H9 (cell line): ENCODE data around the gene DDX20. TPM values are rescaled to one million over a fixed set of nuclear protein-coding genes. Genes with fewer than 3 reads are reported as not detected.

ENCODE experiments used
- DNase-seq: peaks from one replicate; pipeline ENCODE4 v3.0.0-alpha.2; 2017
- H2AFZ ChIP-seq: one replicate; pipeline ENCODE4 v1.6.1; 2013; ENCODE audit warnings: mild to moderate bottlenecking, low read length, control low read depth, moderate library complexity
- H2AK5ac ChIP-seq: 2 replicates; pipeline ENCODE4 v1.6.1; 2013; ENCODE audit warnings: low read length, control low read depth, mixed read lengths; ENCODE audit not compliant: insufficient read length
- H2BK120ac ChIP-seq: one replicate; pipeline ENCODE4 v1.6.1; 2013; ENCODE audit warnings: low read depth, mild to moderate bottlenecking, low read length, control low read depth, inconsistent platforms; ENCODE audit not compliant: poor library complexity, severe bottlenecking
- H2BK12ac ChIP-seq: 2 replicates; pipeline ENCODE4 v1.6.1; 2013; ENCODE audit warnings: low read length, control low read depth, mixed read lengths, low read depth; ENCODE audit not compliant: insufficient read length
- H2BK15ac ChIP-seq: 2 replicates; pipeline ENCODE4 v1.6.1; 2013; ENCODE audit warnings: low read depth, low read length, control low read depth
- H2BK20ac ChIP-seq: one replicate; pipeline ENCODE4 v1.6.1; 2013; ENCODE audit warnings: low read depth, mild to moderate bottlenecking, low read length, control low read depth, inconsistent platforms; ENCODE audit not compliant: poor library complexity, severe bottlenecking
- H2BK5ac ChIP-seq: 2 replicates; pipeline ENCODE4 v1.6.1; 2013; ENCODE audit warnings: low read length, control low read depth, mixed read lengths; ENCODE audit not compliant: insufficient read length
- H3K14ac ChIP-seq: 2 replicates; pipeline ENCODE4 v1.6.1; 2013; ENCODE audit warnings: low read length, control low read depth; ENCODE audit not compliant: insufficient read depth
- H3K18ac ChIP-seq: 2 replicates; pipeline ENCODE4 v1.6.1; 2013; ENCODE audit warnings: low read depth, mild to moderate bottlenecking, mixed read lengths, low read length, control low read depth; ENCODE audit not compliant: insufficient read length
- H3K23ac ChIP-seq: 2 replicates; pipeline ENCODE4 v1.6.1; 2013; ENCODE audit warnings: low read length, control low read depth, mixed read lengths, low read depth; ENCODE audit not compliant: insufficient read length
- H3K23me2 ChIP-seq: 2 replicates; pipeline ENCODE4 v1.6.1; 2013; ENCODE audit warnings: low read depth, mild to moderate bottlenecking, mixed read lengths, low read length, control low read depth; ENCODE audit not compliant: insufficient read length, poor library complexity, severe bottlenecking
- H3K27ac ChIP-seq: 2 replicates; pipeline ENCODE4 v1.5.1; 2013; ENCODE audit warnings: low read length, control low read depth, mixed read lengths, low read depth; ENCODE audit not compliant: insufficient read length
- H3K27me3 ChIP-seq: 2 replicates; pipeline ENCODE4 v1.6.1; 2013; ENCODE audit warnings: low read length, control low read depth, inconsistent platforms; ENCODE audit not compliant: insufficient read depth
- H3K4ac ChIP-seq: 2 replicates; pipeline ENCODE4 v1.6.1; 2013; ENCODE audit warnings: low read depth, mild to moderate bottlenecking, control low read depth, inconsistent platforms, low read length, moderate library complexity
- H3K4me1 ChIP-seq: 2 replicates; pipeline ENCODE4 v1.6.1; 2013; ENCODE audit warnings: low read length, control low read depth, inconsistent platforms; ENCODE audit not compliant: insufficient read depth
- H3K4me2 ChIP-seq: 2 replicates; pipeline ENCODE4 v1.6.1; 2013; ENCODE audit warnings: low read length, control low read depth, mixed read lengths; ENCODE audit not compliant: insufficient read length, insufficient read depth
- H3K56ac ChIP-seq: 2 replicates; pipeline ENCODE4 v1.6.1; 2013; ENCODE audit warnings: low read depth, mild to moderate bottlenecking, mixed read lengths, low read length, control low read depth; ENCODE audit not compliant: insufficient read length
- H3K79me1 ChIP-seq: 2 replicates; pipeline ENCODE4 v1.6.1; 2013; ENCODE audit warnings: low read depth, mild to moderate bottlenecking, moderate library complexity, low read length, control low read depth, inconsistent platforms; ENCODE audit not compliant: insufficient read depth, poor library complexity, severe bottlenecking
- H3K79me2 ChIP-seq: 2 replicates; pipeline ENCODE4 v1.6.1; 2013; ENCODE audit warnings: low read length, control low read depth, inconsistent platforms; ENCODE audit not compliant: insufficient read depth
- H3K9ac ChIP-seq: 2 replicates; pipeline ENCODE4 v1.6.1; 2013; ENCODE audit warnings: low read length, control low read depth, mixed read lengths; ENCODE audit not compliant: insufficient read length; ENCODE audit errors: extremely low read depth
- H3K9me3 ChIP-seq: one replicate; pipeline ENCODE4 v1.6.1; 2013; ENCODE audit warnings: low read depth, low read length, inconsistent platforms; ENCODE audit not compliant: control insufficient read depth
- H3T11ph ChIP-seq: one replicate; pipeline ENCODE4 v1.6.1; 2013; ENCODE audit warnings: mild to moderate bottlenecking, low read length, control low read depth, inconsistent platforms
- H4K20me1 ChIP-seq: one replicate; pipeline ENCODE4 v1.6.1; 2013; ENCODE audit not compliant: control insufficient read depth, insufficient read length, insufficient read depth
- H4K5ac ChIP-seq: 2 replicates; pipeline ENCODE4 v1.6.1; 2013; ENCODE audit warnings: low read depth, mild to moderate bottlenecking, mixed read lengths, low read length, control low read depth; ENCODE audit not compliant: insufficient read length
- H4K8ac ChIP-seq: replicated peaks from 2 replicates; pipeline ENCODE4 v1.6.1; 2013; ENCODE audit warnings: low read length, control low read depth, mixed read lengths, low read depth; ENCODE audit not compliant: insufficient read length
- H4K91ac ChIP-seq: 2 replicates; pipeline ENCODE4 v1.6.1; 2013; ENCODE audit warnings: low read depth, mild to moderate bottlenecking, moderate library complexity, mixed read lengths, low read length, control low read depth; ENCODE audit not compliant: insufficient read length
- H3K27ac Mint-ChIP-seq, 3 experiments: 2 replicates in 2 of 3; 3 replicates in 1 of 3; pipeline ENCODE4 v1.8.0; 2020 to 2021; ENCODE audit warnings: mixed read lengths in 3 of 3, mild to moderate bottlenecking in 1 of 3, moderate library complexity in 1 of 3
- H3K27me3 Mint-ChIP-seq: 2 replicates; pipeline ENCODE4 v1.8.0; 2021; ENCODE audit warnings: low read depth, mild to moderate bottlenecking, moderate library complexity, mixed read lengths
- H3K36me3 Mint-ChIP-seq, 3 experiments: 2 replicates in 2 of 3; 3 replicates in 1 of 3; pipeline ENCODE4 v1.8.0; 2020 to 2021; ENCODE audit warnings: low read depth in 3 of 3, mixed read lengths in 3 of 3; ENCODE audit not compliant: insufficient read depth in 1 of 3
- H3K4me1 Mint-ChIP-seq, 2 experiments: 2 replicates each; pipeline ENCODE4 v1.8.0; 2020; ENCODE audit warnings: mixed read lengths in 2 of 2
- H3K4me3 Mint-ChIP-seq, 2 experiments: 2 replicates in 1 of 2; 3 replicates in 1 of 2; pipeline ENCODE4 v1.8.0; 2020 to 2021; ENCODE audit warnings: mild to moderate bottlenecking in 2 of 2, mixed read lengths in 2 of 2, moderate library complexity in 1 of 2
- H3K9me3 Mint-ChIP-seq, 2 experiments: 2 replicates in 1 of 2; 3 replicates in 1 of 2; pipeline ENCODE4 v1.8.0; 2020; ENCODE audit warnings: mild to moderate bottlenecking in 2 of 2, mixed read lengths in 2 of 2, moderate library complexity in 1 of 2
- CTCF ChIP-seq: fragments of 200-600 bp; sonication (generic); conservative IDR thresholded peaks from 3 replicates; pipeline ENCODE4 v1.8.0; 2021; ENCODE audit warnings: antibody characterized with exemption, mild to moderate bottlenecking
- WGBS: extraction: QIAGEN DNeasy Blood & Tissue Kit; methylation state at CpG from one replicate; pipeline ENCODE4 v1.1.7; 2013; ENCODE audit warnings: missing lambda C conversion rate, low lambda C conversion rate, mixed read lengths; ENCODE audit not compliant: insufficient read length; ENCODE audit errors: extremely low coverage; 5-methylcytosine and 5-hydroxymethylcytosine counted together
- total RNA-seq: library from RNA; stranded (reverse); gene quantifications from 2 replicates; pipeline ENCODE4 v1.2.1, GENCODE V29; 2021

Gene DDX20
- total RNA-seq, 1 experiment from 2014 or later: 38.3 TPM

GRCh38 chr1:111812306-111812705, 56.6 kb downstream of the DDX20 start:
- no peaks in the 10 kb centered on the region for H3K27me3 ChIP-seq
- H3K27ac ChIP-seq: no peak overlapping the region
- no peak overlapping the region for H4K8ac ChIP-seq
- Mint-ChIP-seq H3K4me3 (no peak overlapping the region), H3K9me3 (no peaks in the 10 kb centered on the region; a peak in 2 of 5 replicates), H3K27me3 (no peaks in the 10 kb centered on the region; the same call in 1 of the 2 replicates), H3K36me3 (no peaks in the 10 kb centered on the region), H3K27ac (no peak overlapping the region), H3K4me1 (peaks cover 3 to 4% of the 10 kb centered on the region in 2 experiments)
- no peak overlapping the region for H2BK20ac ChIP-seq
- H4K20me1 ChIP-seq: no peaks in the 10 kb centered on the region
- no peaks in the 10 kb centered on the region for H3K79me2 ChIP-seq
- H3K56ac ChIP-seq: no peak overlapping the region
- no CpG with 5 or more reads among the region's 4 CpGs for WGBS
- no peak overlapping the region for H3K14ac ChIP-seq
- no peak overlapping the region for H4K5ac ChIP-seq
- H3K79me1 ChIP-seq: no peaks in the 10 kb centered on the region
- no peak overlapping the region for H2BK12ac ChIP-seq
- no peak overlapping the region for H3K18ac ChIP-seq
- H2AK5ac ChIP-seq: no peak overlapping the region
- no peak overlapping the region for H2BK5ac ChIP-seq
- no peak overlapping the region for H3K9ac ChIP-seq
- H3K23me2 ChIP-seq: no peaks in the 10 kb centered on the region
- H3T11ph ChIP-seq: no peak overlapping the region
- H2AFZ ChIP-seq: no peak overlapping the region
- no peak for TF ChIP-seq CTCF
- no peak overlapping the region for H2BK15ac ChIP-seq
- DNase-seq: no peak
- H4K91ac ChIP-seq: no peak overlapping the region
- H3K4me2 ChIP-seq: no peak overlapping the region
- H3K4ac ChIP-seq: no peak overlapping the region
- H3K23ac ChIP-seq: no peak overlapping the region
- H2BK120ac ChIP-seq: no peak overlapping the region
- H3K9me3 ChIP-seq: no peaks in the 10 kb centered on the region
- H3K4me1 ChIP-seq: no peaks in the 10 kb centered on the region
